PFSK-1 (cell line): Measurements from ENCODE around the gene ANKS3.

Experiments used
- FOXP2 ChIP-seq: optimal IDR thresholded peaks from 2 replicates; pipeline ENCODE3; 2011; ENCODE audit warnings: borderline replicate concordance, control low read depth, inconsistent platforms; ENCODE audit not compliant: insufficient read depth; ENCODE audit errors: extremely low read length, extremely low read depth
- POLR2AphosphoS5 ChIP-seq: IDR thresholded peaks from 2 replicates; pipeline ENCODE4 v1.6.1; 2012; ENCODE audit warnings: low read depth, mild to moderate bottlenecking, control low read depth, low read length, moderate library complexity
- REST ChIP-seq, 2 experiments: IDR thresholded peaks; 2 replicates each; pipeline versions ENCODE4 v1.6.1 to v1.8.0; 2011 to 2012; ENCODE audit warnings: low read depth in 2 of 2, low read length in 2 of 2, control low read depth in 1 of 2, inconsistent platforms in 1 of 2, mild to moderate bottlenecking in 1 of 2, moderate library complexity in 1 of 2; ENCODE audit not compliant: insufficient read depth in 1 of 2
- SIN3A ChIP-seq: IDR thresholded peaks from 2 replicates; pipeline ENCODE4 v1.6.1; 2012; ENCODE audit warnings: mild to moderate bottlenecking, low read length, moderate library complexity, borderline replicate concordance; ENCODE audit not compliant: insufficient read depth
- TAF1 ChIP-seq: IDR thresholded peaks from 2 replicates; pipeline ENCODE4 v1.6.1; 2012; ENCODE audit warnings: low read length, control low read depth, borderline replicate concordance; ENCODE audit not compliant: insufficient read depth

The ANKS3 gene

DNA sequence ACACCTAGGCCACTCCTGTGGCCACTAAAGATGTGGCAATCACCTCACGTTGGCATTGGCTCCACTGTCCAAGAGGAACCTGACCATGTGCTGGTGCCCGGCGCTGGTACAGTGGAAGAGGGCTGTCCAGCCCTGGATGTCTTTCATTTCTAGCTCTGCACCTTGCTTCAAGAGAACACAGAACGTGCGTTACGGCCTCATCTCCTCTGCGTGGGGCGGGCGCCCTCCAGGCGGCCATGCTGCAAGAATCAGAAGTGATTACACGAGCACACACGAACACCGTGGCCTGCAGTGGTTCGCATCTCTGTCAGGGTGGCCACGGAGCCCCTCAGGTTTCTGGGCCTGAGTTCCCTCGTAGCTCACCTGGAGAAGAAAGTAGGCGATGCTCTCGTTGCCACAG lies 7.5 kb downstream of the ANKS3 start:
- TF ChIP-seq TAF1 (no peak), FOXP2 (no peak), SIN3A (no peak), REST (IDR thresholded peaks at IDR 0.05; ENCODE audit: insufficient read depth in 1 of 2, low read depth in 2 of 2, low read length in 2 of 2) (no peak), POLR2AphosphoS5 (no peak)

DNA sequence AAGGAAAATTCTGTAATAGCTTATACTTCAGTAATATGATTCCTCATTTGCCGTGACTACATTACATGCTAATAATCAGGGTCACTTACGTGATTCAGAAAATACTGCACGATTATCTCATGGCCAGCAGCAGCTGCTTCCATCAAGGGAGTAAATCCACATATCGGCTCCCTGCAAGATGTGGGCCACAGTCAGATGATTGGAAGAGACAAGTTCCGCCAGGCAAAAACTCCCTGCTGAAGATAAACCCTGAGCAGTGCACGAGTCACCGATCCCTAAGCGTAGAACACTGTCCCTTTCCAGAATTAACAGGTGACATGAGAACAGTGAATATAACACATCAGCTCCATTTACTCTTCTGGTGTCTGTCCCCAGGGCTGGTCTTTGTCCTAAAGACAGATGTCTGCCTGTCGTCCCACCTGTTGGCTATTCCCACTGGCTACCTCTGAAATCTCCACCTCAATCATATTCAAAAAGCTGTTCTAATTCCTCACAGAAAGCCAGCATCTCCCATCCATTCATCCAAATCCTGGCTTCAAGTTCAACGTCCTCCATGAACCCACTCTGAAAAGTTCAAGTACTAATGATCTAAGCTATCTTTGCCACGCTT lies 9.3 kb downstream of the ANKS3 start:
- TF ChIP-seq FOXP2 = no peak

GRCh38 chr16:4723071-4723767 lies 10.9 kb downstream of the ANKS3 start:
- TF ChIP-seq FOXP2 = no peak
- TF ChIP-seq REST (IDR thresholded peaks at IDR 0.05; ENCODE audit: insufficient read depth in 1 of 2, low read depth in 2 of 2, low read length in 2 of 2) = no peak
- TF ChIP-seq POLR2AphosphoS5 = no peak
- TF ChIP-seq SIN3A = no peak
- TF ChIP-seq TAF1 = no peak

GRCh38 chr16:4718466-4718865 lies 15.6 kb downstream of the ANKS3 start:
- no peak for TF ChIP-seq FOXP2
- TF ChIP-seq TAF1 = no peak
- no peak for TF ChIP-seq SIN3A

DNA sequence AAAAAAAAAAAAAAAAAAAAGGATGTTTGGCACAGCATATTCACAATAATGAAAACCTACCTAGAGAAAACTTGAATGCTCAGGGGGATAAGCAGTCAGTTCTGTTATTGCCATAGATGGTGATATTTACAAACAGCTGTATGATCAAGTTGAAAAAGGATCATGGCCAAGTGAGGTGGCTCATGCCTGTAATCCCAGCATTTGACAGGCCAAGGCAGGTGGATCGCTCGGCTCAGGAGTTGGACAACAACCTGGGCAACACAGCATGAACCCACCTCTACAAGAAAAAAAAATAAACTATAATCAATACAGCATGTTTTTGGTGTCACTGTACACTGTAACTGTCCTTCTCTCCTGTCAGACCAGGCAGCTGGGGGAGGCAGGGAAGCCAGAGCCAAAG lies 19.1 kb downstream of the ANKS3 start:
- no peak for TF ChIP-seq SIN3A

DNA sequence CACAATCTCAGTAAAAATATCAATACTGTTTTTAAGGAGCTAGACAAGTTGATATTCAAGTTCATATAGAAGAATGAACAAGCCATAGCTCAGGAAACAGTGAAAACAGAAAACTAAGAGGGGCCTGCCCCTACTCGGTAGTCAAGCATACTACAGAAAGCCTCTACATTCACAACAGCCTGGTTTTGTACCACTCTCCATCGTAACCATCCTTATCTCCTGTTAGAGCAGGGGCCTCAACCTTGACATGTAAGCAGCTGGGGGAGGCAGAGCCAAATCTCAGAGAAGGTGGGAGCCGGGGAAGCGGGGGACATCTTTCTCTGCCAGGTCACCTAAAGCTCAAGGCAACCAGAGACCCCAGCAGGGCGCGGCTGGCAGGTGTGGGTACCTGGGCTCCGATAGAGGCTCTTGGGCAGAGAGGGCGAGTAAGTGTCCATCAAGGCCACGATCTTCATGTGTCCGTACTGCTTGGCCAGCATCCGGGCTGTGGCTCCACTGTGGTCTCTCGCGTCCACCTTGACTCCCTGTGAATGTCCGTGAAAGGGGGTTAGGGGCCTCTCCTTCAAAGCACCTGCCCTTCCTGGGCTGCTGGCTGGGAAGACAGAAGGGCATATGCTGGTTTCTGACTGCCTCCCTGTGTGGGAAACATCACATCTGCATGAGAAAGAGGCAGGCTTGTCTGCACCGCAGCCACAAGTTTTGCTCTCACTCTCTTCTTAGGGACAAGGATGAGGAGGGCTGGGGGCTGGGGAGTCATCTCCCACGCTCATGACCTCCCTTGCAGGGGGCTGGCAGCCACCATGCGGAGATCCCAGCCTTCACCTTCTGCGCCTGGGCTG lies 20.2 kb downstream of the ANKS3 start:
- TF ChIP-seq TAF1 = no peak
- no peak for TF ChIP-seq REST (IDR thresholded peaks at IDR 0.05; ENCODE audit: insufficient read depth in 1 of 2, low read depth in 2 of 2, low read length in 2 of 2)
- no peak for TF ChIP-seq SIN3A
- no peak for TF ChIP-seq FOXP2
- TF ChIP-seq POLR2AphosphoS5 = no peak
